ENCODE measurements around the gene THRB. TPM values are rescaled to one million over a fixed set of nuclear protein-coding genes. Genes with fewer than 3 reads are reported as not detected.

THRB gene
- total RNA-seq, 2 donors from 2014 or later: 0.24 to 0.26 TPM

GRCh38 chr3:24351779-24352469 lies 142.7 kb downstream of the THRB start:
- H3K27ac ChIP-seq (ENCODE audit: low read depth, low read length): no peak overlapping the region
- H3K36me3 Mint-ChIP-seq (ENCODE audit: low read depth): no peaks in the 10 kb centered on the region
- H3K4me1 ChIP-seq (ENCODE audit: control insufficient read depth, insufficient read depth, low read length): no peaks in the 10 kb centered on the region
- no peak overlapping the region for H3K27ac Mint-ChIP-seq
- H3K9me3 Mint-ChIP-seq: no peaks in the 10 kb centered on the region
- peaks cover 6% of the 10 kb centered on the region for H3K4me1 Mint-ChIP-seq
- WGBS, 2 experiments (ENCODE audit: insufficient coverage in 1 of 2, insufficient read length in 1 of 2): 94 to 96% methylated on average over 3 to 4 of the region's 4 CpGs
- no peaks in the 10 kb centered on the region for H3K36me3 ChIP-seq (ENCODE audit: control insufficient read depth, insufficient read depth, low read length)
- H3K4me3 Mint-ChIP-seq: no peak overlapping the region
- peaks cover 7% of the 10 kb centered on the region for H3K27me3 ChIP-seq (ENCODE audit: control insufficient read depth, insufficient read depth, low read length, poor library complexity, severe bottlenecking)
- TF ChIP-seq CTCF (conservative IDR thresholded peaks at IDR 0.05): no peak
- H3K27me3 Mint-ChIP-seq (ENCODE audit: insufficient read depth): peaks cover 13% of the 10 kb centered on the region
- H3K9ac ChIP-seq (ENCODE audit: extremely low read depth, low read length, poor library complexity, severe bottlenecking): no peak overlapping the region
- no peak overlapping the region for H3K4me3 ChIP-seq (ENCODE audit: low read length)
- no peaks in the 10 kb centered on the region for H3K9me3 ChIP-seq (ENCODE audit: control insufficient read depth, low read length)
- DNase-seq: no peak

GRCh38 chr3:24349367-24350019 lies 145.2 kb downstream of the THRB start:
- no peak for DNase-seq
- peaks cover 6% of the 10 kb centered on the region for H3K4me1 Mint-ChIP-seq
- WGBS, 2 experiments (ENCODE audit: insufficient coverage in 1 of 2, insufficient read length in 1 of 2): 100% methylated on average over 1 of the region's 1 CpG; no CpG with 5 or more reads in 1 of the 2 experiments

GRCh38 chr3:24348348-24348747 lies 146.3 kb downstream of the THRB start:
- Mint-ChIP-seq H3K27ac (no peak overlapping the region), H3K4me1 (peaks cover 6% of the 10 kb centered on the region)

More at GRCh38 chr3:24349367-24350019, 145.2 kb downstream of the THRB start:
- no peaks in the 10 kb centered on the region for H3K27me3 ChIP-seq (ENCODE audit: control insufficient read depth, insufficient read depth, low read length, poor library complexity, severe bottlenecking)
- H3K36me3 ChIP-seq (ENCODE audit: control insufficient read depth, insufficient read depth, low read length): no peaks in the 10 kb centered on the region
- H3K4me1 ChIP-seq (ENCODE audit: control insufficient read depth, insufficient read depth, low read length): no peaks in the 10 kb centered on the region
- no peak for TF ChIP-seq CTCF (conservative IDR thresholded peaks at IDR 0.05)
- H3K9me3 ChIP-seq (ENCODE audit: control insufficient read depth, low read length): no peaks in the 10 kb centered on the region
- H3K27ac ChIP-seq (ENCODE audit: low read depth, low read length): no peak overlapping the region
- H3K4me3 ChIP-seq (ENCODE audit: low read length): no peak overlapping the region
- H3K36me3 Mint-ChIP-seq (ENCODE audit: low read depth): no peaks in the 10 kb centered on the region
- no peaks in the 10 kb centered on the region for H3K9me3 Mint-ChIP-seq
- no peak overlapping the region for H3K27ac Mint-ChIP-seq
- peaks cover 5% of the 10 kb centered on the region for H3K27me3 Mint-ChIP-seq (ENCODE audit: insufficient read depth)
- H3K9ac ChIP-seq (ENCODE audit: extremely low read depth, low read length, poor library complexity, severe bottlenecking): no peak overlapping the region
- H3K4me3 Mint-ChIP-seq: no peak overlapping the region

More at GRCh38 chr3:24348348-24348747, 146.3 kb downstream of the THRB start:
- H3K9me3 Mint-ChIP-seq: no peaks in the 10 kb centered on the region
- no peak for TF ChIP-seq CTCF (conservative IDR thresholded peaks at IDR 0.05)
- no peaks in the 10 kb centered on the region for H3K27me3 ChIP-seq (ENCODE audit: control insufficient read depth, insufficient read depth, low read length, poor library complexity, severe bottlenecking)
- DNase-seq: no peak
- no peak overlapping the region for H3K4me3 Mint-ChIP-seq
- 87 to 88% methylated on average over 4 of the region's 4 CpGs for WGBS, 2 experiments (ENCODE audit: insufficient coverage in 1 of 2, insufficient read length in 1 of 2)
- H3K36me3 ChIP-seq (ENCODE audit: control insufficient read depth, insufficient read depth, low read length): no peaks in the 10 kb centered on the region
- H3K4me1 ChIP-seq (ENCODE audit: control insufficient read depth, insufficient read depth, low read length): no peaks in the 10 kb centered on the region
- no peak overlapping the region for H3K27ac ChIP-seq (ENCODE audit: low read depth, low read length)
- no peaks in the 10 kb centered on the region for H3K9me3 ChIP-seq (ENCODE audit: control insufficient read depth, low read length)
- H3K36me3 Mint-ChIP-seq (ENCODE audit: low read depth): no peaks in the 10 kb centered on the region
- H3K4me3 ChIP-seq (ENCODE audit: low read length): no peak overlapping the region
- no peak overlapping the region for H3K9ac ChIP-seq (ENCODE audit: extremely low read depth, low read length, poor library complexity, severe bottlenecking)
- H3K27me3 Mint-ChIP-seq (ENCODE audit: insufficient read depth): peaks cover 2% of the 10 kb centered on the region
